HL-60 (cell line): ENCODE results near the gene SLC17A7.

Experiments used
- DNase-seq, 2 experiments: peaks; one replicate each; pipeline ENCODE4 v3.0.0-alpha.2; 2010 to 2020; ENCODE audit warnings: low read depth in 1 of 2, low spot score in 1 of 2
- H3K27ac ChIP-seq: fragments of 250-450 bp; sonication (Bioruptor Pico); replicated peaks from 2 replicates; pipeline ENCODE4 v1.5.1; 2020; ENCODE audit warnings: mild to moderate bottlenecking, moderate library complexity
- H3K27me3 ChIP-seq: fragments of 250-450 bp; sonication (Bioruptor Pico); 2 replicates; pipeline ENCODE4 v1.5.1; 2021; ENCODE audit warnings: mild to moderate bottlenecking, moderate library complexity; ENCODE audit not compliant: insufficient read depth, poor library complexity, severe bottlenecking
- H3K4me3 ChIP-seq: replicated peaks from 2 replicates; pipeline ENCODE4 v1.5.1; 2011; ENCODE audit warnings: mild to moderate bottlenecking, control low read depth, low read length; ENCODE audit not compliant: insufficient read depth
- CTCF ChIP-seq: IDR thresholded peaks from one replicate; pipeline ENCODE4 v1.5.1; 2011; ENCODE audit warnings: low read length, control low read depth, inconsistent platforms; ENCODE audit not compliant: insufficient read depth
- GABPA ChIP-seq: IDR thresholded peaks from 2 replicates; pipeline ENCODE4 v1.6.1; 2012; ENCODE audit warnings: low read depth
- POLR2AphosphoS5 ChIP-seq: IDR thresholded peaks from 2 replicates; pipeline ENCODE4 v1.6.1; 2012; ENCODE audit warnings: low read depth
- SPI1 ChIP-seq: IDR thresholded peaks from 2 replicates; pipeline ENCODE4 v1.6.1; 2012; ENCODE audit warnings: low read depth, mild to moderate bottlenecking, borderline replicate concordance
- TF ChIP-seq, protein P1 (sequence below): IDR thresholded peaks from 2 replicates; pipeline ENCODE4 v1.6.1; 2012; ENCODE audit warnings: low read depth; ENCODE audit not compliant: insufficient replicate concordance

The SLC17A7 gene

DNA sequence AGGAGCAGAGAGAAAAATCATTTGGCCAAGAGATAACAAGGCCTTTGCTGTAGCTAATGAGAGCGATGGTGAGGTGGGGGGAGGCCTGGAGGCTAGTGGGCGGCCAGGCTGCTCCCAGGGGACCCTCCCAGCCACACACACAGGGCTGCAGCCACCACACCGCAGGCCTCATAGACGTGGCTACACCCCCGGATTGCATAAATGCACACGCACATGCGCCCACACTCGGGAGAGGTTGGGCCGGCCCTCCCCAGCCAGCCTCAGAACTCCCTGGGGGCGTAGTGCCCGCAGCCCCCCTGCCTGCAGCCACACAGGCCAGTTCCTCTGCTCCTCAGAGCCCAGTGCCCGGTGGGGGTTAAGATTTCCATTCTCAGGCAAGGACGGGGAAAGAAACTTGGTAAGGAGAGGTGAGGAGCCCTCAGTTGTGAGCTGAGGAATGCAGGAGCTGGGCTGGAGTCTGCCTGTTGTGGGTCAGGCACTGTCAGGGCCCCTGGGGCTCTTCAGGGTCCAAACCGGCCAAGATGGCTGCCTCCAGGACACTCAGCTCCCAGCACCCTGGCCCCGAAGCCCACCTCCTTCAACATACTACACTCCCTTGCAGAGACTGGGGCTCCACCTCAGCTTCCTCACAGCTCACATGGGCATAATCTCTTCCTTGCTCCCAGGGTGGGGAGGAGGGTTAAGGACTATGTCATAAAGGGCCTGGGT is 26.1 kb downstream of the SLC17A7 start:
- peak overlapping the region; percentile 71 for H3K27ac ChIP-seq
- peaks cover 3% of the 10 kb centered on the region for H3K27me3 ChIP-seq
- no peak overlapping the region for H3K4me3 ChIP-seq
- TF ChIP-seq GABPA = no peak
- peak; percentile 70 for TF ChIP-seq POLR2AphosphoS5
- peak; percentile 41; the same call in 1 of the 2 replicates for TF ChIP-seq SPI1
- TF ChIP-seq CTCF = no peak
- TF ChIP-seq, protein P1, sequence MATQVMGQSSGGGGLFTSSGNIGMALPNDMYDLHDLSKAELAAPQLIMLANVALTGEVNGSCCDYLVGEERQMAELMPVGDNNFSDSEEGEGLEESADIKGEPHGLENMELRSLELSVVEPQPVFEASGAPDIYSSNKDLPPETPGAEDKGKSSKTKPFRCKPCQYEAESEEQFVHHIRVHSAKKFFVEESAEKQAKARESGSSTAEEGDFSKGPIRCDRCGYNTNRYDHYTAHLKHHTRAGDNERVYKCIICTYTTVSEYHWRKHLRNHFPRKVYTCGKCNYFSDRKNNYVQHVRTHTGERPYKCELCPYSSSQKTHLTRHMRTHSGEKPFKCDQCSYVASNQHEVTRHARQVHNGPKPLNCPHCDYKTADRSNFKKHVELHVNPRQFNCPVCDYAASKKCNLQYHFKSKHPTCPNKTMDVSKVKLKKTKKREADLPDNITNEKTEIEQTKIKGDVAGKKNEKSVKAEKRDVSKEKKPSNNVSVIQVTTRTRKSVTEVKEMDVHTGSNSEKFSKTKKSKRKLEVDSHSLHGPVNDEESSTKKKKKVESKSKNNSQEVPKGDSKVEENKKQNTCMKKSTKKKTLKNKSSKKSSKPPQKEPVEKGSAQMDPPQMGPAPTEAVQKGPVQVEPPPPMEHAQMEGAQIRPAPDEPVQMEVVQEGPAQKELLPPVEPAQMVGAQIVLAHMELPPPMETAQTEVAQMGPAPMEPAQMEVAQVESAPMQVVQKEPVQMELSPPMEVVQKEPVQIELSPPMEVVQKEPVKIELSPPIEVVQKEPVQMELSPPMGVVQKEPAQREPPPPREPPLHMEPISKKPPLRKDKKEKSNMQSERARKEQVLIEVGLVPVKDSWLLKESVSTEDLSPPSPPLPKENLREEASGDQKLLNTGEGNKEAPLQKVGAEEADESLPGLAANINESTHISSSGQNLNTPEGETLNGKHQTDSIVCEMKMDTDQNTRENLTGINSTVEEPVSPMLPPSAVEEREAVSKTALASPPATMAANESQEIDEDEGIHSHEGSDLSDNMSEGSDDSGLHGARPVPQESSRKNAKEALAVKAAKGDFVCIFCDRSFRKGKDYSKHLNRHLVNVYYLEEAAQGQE = no peak
- peak in 1 of 2 experiments; percentile 84 for DNase-seq

DNA sequence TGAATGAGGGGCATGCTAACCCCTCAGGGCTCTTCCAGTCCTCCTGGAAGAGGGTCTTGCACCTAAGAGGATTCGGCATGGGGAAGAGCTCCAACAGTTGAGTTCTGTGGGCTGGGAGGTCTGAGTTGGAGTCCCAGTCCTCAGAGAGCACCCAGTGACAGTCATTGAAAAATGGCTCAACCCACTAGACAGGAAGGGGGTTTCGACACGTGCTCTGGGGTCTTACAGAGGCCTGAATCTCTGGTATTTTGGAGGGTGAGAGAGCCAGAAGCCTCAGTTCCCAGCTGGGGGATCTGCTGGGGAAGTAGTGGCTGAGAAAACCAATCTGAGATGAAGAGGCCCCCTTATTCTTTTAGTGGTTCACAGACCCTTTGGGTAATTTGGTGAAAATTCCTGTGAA is 27.1 kb downstream of the SLC17A7 start:
- Histone ChIP-seq H3K27me3 (no peaks in the 10 kb centered on the region), H3K4me3 (no peak overlapping the region), H3K27ac (no peak overlapping the region)
- DNase-seq = no peak
- TF ChIP-seq, protein P1 = no peak
- TF ChIP-seq POLR2AphosphoS5 (no peak), GABPA (no peak), CTCF (no peak), SPI1 (no peak)

GRCh38 chr19:49413348-49413747 is 28.0 kb downstream of the SLC17A7 start:
- no peaks in the 10 kb centered on the region for H3K27me3 ChIP-seq
- H3K4me3 ChIP-seq = no peak overlapping the region
- TF ChIP-seq GABPA (no peak), CTCF (no peak), SPI1 (no peak), POLR2AphosphoS5 (no peak)
- TF ChIP-seq, protein P1 = no peak
- H3K27ac ChIP-seq = no peak overlapping the region
- no peak for DNase-seq
